Measurements from ENCODE around the gene KCP.

- no peak for TF ChIP-seq CTCF (IDR thresholded peaks at IDR 0.05; ENCODE audit: low read length)
- no peak for TF ChIP-seq EZH2 (optimal IDR thresholded peaks at IDR 0.05; ENCODE audit: low read depth, low read length)
- TF ChIP-seq EZH2phosphoT487 (IDR thresholded peaks at IDR 0.05; ENCODE audit: low read length): no peak
Measured at GRCh38 chr7:128922496-128923410, 12.2 kb upstream of the KCP start.

Measured in MM.1S (cell line).